Measurements from ENCODE around the gene MUC5AC.

MUC5AC gene

DNA sequence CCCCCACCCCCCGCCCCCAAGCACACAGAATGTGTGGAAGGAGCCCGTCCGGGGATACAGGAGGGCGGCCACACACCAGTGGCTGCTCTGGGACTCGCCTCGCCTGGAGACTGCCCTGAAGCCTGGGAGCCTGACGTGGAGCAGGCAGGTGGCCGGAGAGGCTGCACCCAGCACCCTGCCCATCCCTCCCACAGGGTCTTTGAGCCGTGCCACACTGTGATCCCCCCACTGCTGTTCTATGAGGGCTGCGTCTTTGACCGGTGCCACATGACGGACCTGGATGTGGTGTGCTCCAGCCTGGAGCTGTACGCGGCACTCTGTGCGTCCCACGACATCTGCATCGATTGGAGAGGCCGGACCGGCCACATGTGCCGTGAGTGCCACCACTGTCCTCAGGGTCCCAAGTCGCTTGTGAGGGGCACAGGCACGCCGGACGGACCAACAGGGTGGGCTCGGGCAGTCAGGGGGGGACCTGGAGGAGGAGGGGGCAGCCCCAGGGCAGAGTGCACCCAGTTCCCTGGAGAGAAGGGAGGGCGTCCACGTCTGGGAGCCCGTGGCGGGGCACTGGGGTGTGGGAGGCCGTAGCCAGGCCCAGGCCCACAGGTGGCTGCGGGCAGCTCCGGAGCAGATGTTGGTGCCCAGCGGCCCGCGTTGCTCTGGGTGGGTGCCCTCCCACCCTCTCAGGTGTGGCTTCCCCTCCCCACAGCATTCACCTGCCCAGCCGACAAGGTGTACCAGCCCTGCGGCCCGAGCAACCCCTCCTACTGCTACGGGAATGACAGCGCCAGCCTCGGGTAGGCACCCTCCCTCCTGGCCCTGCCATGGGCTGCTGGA lies 38.1 kb downstream of the MUC5AC start:
- no peak overlapping the region for H3K4me3 Mint-ChIP-seq
- H3K9me3 Mint-ChIP-seq = no peaks in the 10 kb centered on the region
- H3K27me3 Mint-ChIP-seq = no peaks in the 10 kb centered on the region
- no peaks in the 10 kb centered on the region for H3K4me1 Mint-ChIP-seq (ENCODE audit: low read depth)
- no peaks in the 10 kb centered on the region for H3K36me3 Mint-ChIP-seq (ENCODE audit: low read depth)
- intact Hi-C loops (cut with micrococcal nuclease) = no loop called here
- H3K27ac Mint-ChIP-seq = no peak overlapping the region

DNA sequence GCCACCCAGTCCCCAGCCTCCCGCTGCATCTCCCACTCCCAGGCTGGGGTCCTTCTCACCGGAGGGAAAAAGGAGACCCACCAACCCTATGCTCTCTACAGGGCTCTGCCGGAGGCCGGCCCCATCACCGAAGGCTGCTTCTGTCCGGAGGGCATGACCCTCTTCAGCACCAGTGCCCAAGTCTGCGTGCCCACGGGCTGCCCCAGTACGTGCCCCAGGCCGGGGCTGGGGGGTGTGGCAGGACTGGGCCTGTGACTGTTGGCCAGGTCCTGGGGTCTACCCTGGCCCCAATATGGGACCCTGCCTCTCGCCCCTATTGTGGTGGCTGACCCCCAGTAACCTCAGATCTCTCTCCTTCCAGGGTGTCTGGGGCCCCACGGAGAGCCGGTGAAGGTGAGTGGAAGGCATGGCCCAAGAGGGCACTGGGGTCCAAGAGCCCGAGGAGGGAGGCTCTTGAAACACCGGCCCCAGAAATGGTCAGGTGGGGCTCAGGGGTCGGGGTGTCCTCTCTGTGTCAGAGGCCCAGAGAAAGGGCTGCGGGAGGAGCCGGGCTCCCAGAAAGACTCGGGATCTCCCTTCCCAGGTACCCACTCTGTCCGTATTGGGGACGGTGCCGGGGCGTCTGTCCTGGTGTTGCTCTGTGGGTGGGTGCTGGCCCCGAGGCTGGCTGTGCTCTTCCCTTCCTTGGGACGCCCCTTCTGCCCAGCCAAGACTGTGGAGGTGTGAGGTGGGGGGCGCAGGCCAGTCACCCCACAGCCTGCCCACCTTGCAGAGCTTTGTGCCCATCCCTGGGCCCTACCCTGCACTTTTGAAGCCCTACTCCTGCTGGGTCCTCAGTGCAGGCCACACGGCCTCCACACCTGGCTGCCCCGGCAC lies 39.0 kb downstream of the MUC5AC start:
- intact Hi-C loops (cut with micrococcal nuclease) = no loop called here
- Mint-ChIP-seq H3K4me3 (no peak overlapping the region), H3K4me1 (ENCODE audit: low read depth) (no peaks in the 10 kb centered on the region), H3K27ac (no peak overlapping the region), H3K36me3 (ENCODE audit: low read depth) (no peaks in the 10 kb centered on the region), H3K9me3 (no peaks in the 10 kb centered on the region), H3K27me3 (no peaks in the 10 kb centered on the region)

DNA sequence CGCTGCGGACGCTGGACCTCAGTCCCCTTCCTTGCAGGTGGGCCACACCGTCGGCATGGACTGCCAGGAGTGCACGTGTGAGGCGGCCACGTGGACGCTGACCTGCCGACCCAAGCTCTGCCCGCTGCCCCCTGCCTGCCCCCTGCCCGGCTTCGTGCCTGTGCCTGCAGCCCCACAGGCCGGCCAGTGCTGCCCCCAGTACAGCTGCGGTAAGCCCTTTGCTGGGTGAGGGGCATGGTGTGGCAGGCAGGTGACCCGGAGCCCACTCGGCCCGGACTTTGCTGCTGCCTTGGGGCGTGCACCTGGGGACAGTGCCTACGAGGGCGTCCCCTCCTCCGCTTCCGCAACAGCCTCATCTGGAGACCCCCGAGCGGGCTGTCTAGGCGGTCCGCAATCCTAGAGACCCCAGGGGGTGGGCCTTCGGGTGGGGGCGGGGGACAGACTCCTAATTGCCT lies 39.7 kb downstream of the MUC5AC start:
- Mint-ChIP-seq H3K36me3 (ENCODE audit: low read depth) (no peaks in the 10 kb centered on the region), H3K27me3 (no peaks in the 10 kb centered on the region), H3K27ac (no peak overlapping the region), H3K9me3 (no peaks in the 10 kb centered on the region), H3K4me3 (no peak overlapping the region), H3K4me1 (ENCODE audit: low read depth) (no peaks in the 10 kb centered on the region)
- intact Hi-C loops (cut with micrococcal nuclease) = no loop called here

DNA sequence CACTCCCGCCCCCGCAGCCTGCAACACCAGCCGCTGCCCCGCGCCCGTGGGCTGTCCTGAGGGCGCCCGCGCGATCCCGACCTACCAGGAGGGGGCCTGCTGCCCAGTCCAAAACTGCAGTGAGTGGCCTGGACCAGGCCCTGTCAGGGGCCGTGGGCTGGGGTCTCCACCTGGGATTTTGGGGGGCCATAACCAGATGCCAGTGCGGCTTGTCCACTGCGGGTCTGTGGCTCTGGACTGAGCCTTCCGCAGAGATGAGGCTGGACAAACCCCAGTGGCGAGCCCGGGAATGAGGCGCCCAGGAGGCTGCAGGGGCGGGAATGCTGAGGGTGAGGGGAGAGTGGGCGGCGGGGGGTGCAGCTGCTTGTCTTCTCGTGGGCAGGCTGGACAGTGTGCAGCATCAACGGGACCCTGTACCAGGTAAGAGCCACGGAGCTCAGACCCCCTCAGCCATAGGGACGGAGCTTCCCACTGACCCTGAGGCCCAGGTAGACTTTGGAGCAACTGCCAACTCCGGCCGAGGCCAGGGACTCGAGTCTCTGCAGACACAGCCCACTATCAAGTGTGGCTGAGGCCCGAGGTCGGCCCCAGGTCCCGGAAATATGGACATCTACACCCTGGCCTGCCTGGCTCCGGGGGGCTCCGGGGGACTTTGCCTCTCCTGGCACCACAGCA lies 40.3 kb downstream of the MUC5AC start:
- no peaks in the 10 kb centered on the region for H3K9me3 Mint-ChIP-seq
- H3K4me1 Mint-ChIP-seq (ENCODE audit: low read depth) = no peaks in the 10 kb centered on the region
- no peak overlapping the region for H3K4me3 Mint-ChIP-seq
- H3K27me3 Mint-ChIP-seq = no peaks in the 10 kb centered on the region
- intact Hi-C loops (cut with micrococcal nuclease) = no loop called here
- no peaks in the 10 kb centered on the region for H3K36me3 Mint-ChIP-seq (ENCODE audit: low read depth)
- H3K27ac Mint-ChIP-seq = no peak overlapping the region

GRCh38 chr11:1198561-1199240 lies 40.9 kb downstream of the MUC5AC start:
- Mint-ChIP-seq H3K4me1 (ENCODE audit: low read depth) (no peaks in the 10 kb centered on the region), H3K4me3 (no peak overlapping the region), H3K36me3 (ENCODE audit: low read depth) (no peaks in the 10 kb centered on the region), H3K9me3 (no peaks in the 10 kb centered on the region), H3K27ac (no peak overlapping the region), H3K27me3 (no peaks in the 10 kb centered on the region)
- intact Hi-C loops (cut with micrococcal nuclease) = no loop called here

DNA sequence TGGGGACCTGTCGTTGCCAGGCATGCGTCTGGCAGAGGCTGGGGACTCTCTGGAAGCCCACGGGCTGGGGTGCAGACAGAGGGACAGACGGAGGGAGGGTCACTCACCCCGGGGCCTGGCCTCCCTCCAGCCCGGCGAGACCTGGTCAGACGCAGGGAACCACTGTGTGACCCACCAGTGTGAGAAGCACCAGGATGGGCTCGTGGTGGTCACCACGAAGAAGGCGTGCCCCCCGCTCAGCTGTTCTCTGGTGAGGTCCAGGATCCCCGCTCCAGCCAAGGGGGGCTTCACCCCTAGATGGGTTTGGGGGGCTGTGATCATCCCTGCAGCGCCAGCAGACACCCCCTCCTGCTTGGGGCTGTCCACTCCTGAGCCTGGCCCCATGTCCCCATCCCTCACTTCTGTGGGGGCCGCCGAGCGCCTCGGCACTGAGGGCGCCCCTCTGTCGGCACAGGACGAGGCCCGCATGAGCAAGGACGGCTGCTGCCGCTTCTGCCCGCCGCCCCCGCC lies 41.5 kb downstream of the MUC5AC start:
- no peaks in the 10 kb centered on the region for H3K4me1 Mint-ChIP-seq (ENCODE audit: low read depth)
- H3K27ac Mint-ChIP-seq = no peak overlapping the region
- no peaks in the 10 kb centered on the region for H3K9me3 Mint-ChIP-seq
- no peaks in the 10 kb centered on the region for H3K27me3 Mint-ChIP-seq
- H3K36me3 Mint-ChIP-seq (ENCODE audit: low read depth) = no peaks in the 10 kb centered on the region
- H3K4me3 Mint-ChIP-seq = no peak overlapping the region
- intact Hi-C loops (cut with micrococcal nuclease) = no loop called here

GRCh38 chr11:1199751-1200610 lies 42.2 kb downstream of the MUC5AC start:
- Mint-ChIP-seq H3K9me3 (no peaks in the 10 kb centered on the region), H3K27ac (no peak overlapping the region), H3K4me1 (ENCODE audit: low read depth) (no peaks in the 10 kb centered on the region), H3K4me3 (no peak overlapping the region), H3K27me3 (no peaks in the 10 kb centered on the region), H3K36me3 (ENCODE audit: low read depth) (no peaks in the 10 kb centered on the region)
- intact Hi-C loops (cut with micrococcal nuclease) = no loop called here

- no peaks in the 10 kb centered on the region for H3K36me3 Mint-ChIP-seq (ENCODE audit: low read depth)
- intact Hi-C loops (cut with micrococcal nuclease) = no loop called here
- H3K4me3 Mint-ChIP-seq = no peak overlapping the region
- no peaks in the 10 kb centered on the region for H3K27me3 Mint-ChIP-seq
- no peaks in the 10 kb centered on the region for H3K4me1 Mint-ChIP-seq (ENCODE audit: low read depth)
- no peak overlapping the region for H3K27ac Mint-ChIP-seq
- H3K9me3 Mint-ChIP-seq = no peaks in the 10 kb centered on the region
Measured at GRCh38 chr11:1200611-1201191, 42.9 kb downstream of the MUC5AC start.

GRCh38 chr11:1201395-1202153 lies 43.8 kb downstream of the MUC5AC start:
- Mint-ChIP-seq H3K27ac (no peak overlapping the region), H3K4me1 (ENCODE audit: low read depth) (no peaks in the 10 kb centered on the region), H3K4me3 (no peak overlapping the region), H3K27me3 (no peaks in the 10 kb centered on the region), H3K9me3 (no peaks in the 10 kb centered on the region), H3K36me3 (ENCODE audit: low read depth) (no peaks in the 10 kb centered on the region)
- intact Hi-C loops (cut with micrococcal nuclease) = loop anchor here (2.0 kb wide), 1 partner anchor 373 kb away; no protein-coding TSS in a partner anchor

GRCh38 chr11:1202154-1202775 lies 44.5 kb downstream of the MUC5AC start:
- no peaks in the 10 kb centered on the region for H3K4me1 Mint-ChIP-seq (ENCODE audit: low read depth)
- H3K36me3 Mint-ChIP-seq (ENCODE audit: low read depth) = no peaks in the 10 kb centered on the region
- no peaks in the 10 kb centered on the region for H3K9me3 Mint-ChIP-seq
- no peaks in the 10 kb centered on the region for H3K27me3 Mint-ChIP-seq
- no peak overlapping the region for H3K27ac Mint-ChIP-seq
- intact Hi-C loops (cut with micrococcal nuclease) = loop anchor here (2.0 kb wide), 1 partner anchor 373 kb away; no protein-coding TSS in a partner anchor
- H3K4me3 Mint-ChIP-seq = no peak overlapping the region

DNA sequence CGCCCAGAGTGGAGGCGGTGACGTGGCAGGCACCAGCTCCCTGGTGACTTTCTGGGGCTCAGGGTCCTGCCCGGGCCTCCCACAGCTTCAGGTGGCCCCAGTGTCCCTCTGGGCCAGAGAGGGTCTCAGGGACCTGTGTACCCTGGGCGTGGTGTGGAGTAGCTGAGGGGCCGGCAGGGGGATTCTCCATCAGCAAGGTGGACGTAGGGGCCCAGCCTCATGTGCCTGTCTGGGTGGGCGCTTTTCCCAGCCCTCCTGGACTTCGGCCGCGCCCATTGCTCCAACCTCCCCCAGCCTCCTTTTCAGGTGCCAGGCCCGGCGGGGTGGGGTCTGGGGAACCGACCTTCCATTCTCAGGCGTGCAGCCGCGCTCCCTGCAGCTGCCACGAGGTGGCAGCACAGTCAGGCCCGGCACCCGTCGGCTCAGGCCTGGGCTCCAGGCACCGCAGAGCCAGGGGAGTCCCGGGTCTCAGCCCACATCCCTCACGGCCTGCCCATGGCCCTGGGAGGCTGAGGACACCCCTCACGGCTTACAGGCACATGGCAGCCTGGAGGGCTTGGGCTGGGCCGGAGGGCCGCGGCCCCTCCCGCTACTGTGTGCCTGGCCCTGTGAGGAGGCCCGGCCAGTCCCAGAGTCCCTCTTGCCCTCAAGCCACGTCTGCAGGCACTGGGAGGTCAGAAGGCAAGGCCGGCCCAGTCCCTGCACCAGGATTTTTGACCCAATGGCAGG lies 45.2 kb downstream of the MUC5AC start:
- intact Hi-C loops (cut with micrococcal nuclease) = loop anchor here (1.0 to 2.0 kb wide), 2 partner anchors 312 to 372 kb away; no protein-coding TSS in a partner anchor
- H3K27ac Mint-ChIP-seq = no peak overlapping the region
- H3K4me3 Mint-ChIP-seq = no peak overlapping the region
- no peaks in the 10 kb centered on the region for H3K4me1 Mint-ChIP-seq (ENCODE audit: low read depth)
- H3K36me3 Mint-ChIP-seq (ENCODE audit: low read depth) = no peaks in the 10 kb centered on the region
- H3K9me3 Mint-ChIP-seq = no peaks in the 10 kb centered on the region
- H3K27me3 Mint-ChIP-seq = no peaks in the 10 kb centered on the region

Measured in dendritic cell treated with granulocyte-macrophage colony-stimulating factor and Interleukin-4, amounts not matched to agents 40 ng/mL and 50 ng/mL, for 4 days (primary cell).